ENCODE results near the gene MNX1.

MNX1 gene

GRCh38 chr7:156964971-156965370, 45.5 kb downstream of the MNX1 start:
- Histone ChIP-seq H3K4me2 (ENCODE audit: insufficient read depth, low read length) (no peak overlapping the region), H3K79me2 (ENCODE audit: insufficient read depth, low read length) (peaks cover 7% of the 10 kb centered on the region; the same call in 1 of the 2 replicates), H3K36me3 (ENCODE audit: insufficient read depth, low read length) (peaks cover 98% of the 10 kb centered on the region), H3K4me3 (ENCODE audit: low read depth in 1 of 2, low read length in 2 of 2) (no peak overlapping the region), H4K20me1 (ENCODE audit: insufficient read depth, low read length) (peaks cover 34% of the 10 kb centered on the region), H3K4me1 (ENCODE audit: insufficient read depth, low read length) (no peaks in the 10 kb centered on the region), H3K9ac (ENCODE audit: low read depth, low read length) (no peak overlapping the region), H3K27ac (ENCODE audit: low read length) (no peak overlapping the region), H2AFZ (ENCODE audit: low read depth, low read length) (no peak overlapping the region), H3K27me3 (ENCODE audit: insufficient read depth, low read length, poor library complexity) (no peaks in the 10 kb centered on the region), H3K9me3 (ENCODE audit: insufficient read depth, low read length, severe bottlenecking) (no peaks in the 10 kb centered on the region)
- ATAC-seq (ENCODE audit: insufficient read depth, low read depth), result no peak
- TF ChIP-seq EZH2 (IDR thresholded peaks at IDR 0.05; ENCODE audit: borderline replicate concordance, low read depth, low read length, severe bottlenecking), result no peak
- TF ChIP-seq CTCF (IDR thresholded peaks at IDR 0.05; ENCODE audit: borderline replicate concordance, extremely low read depth, low read length, poor library complexity, severe bottlenecking), result no peak
- DNase-seq, result no peak

GRCh38 chr7:156963472-156963871, 47.0 kb downstream of the MNX1 start:
- no peak overlapping the region for H3K9ac ChIP-seq (ENCODE audit: low read depth, low read length)
- DNase-seq, result no peak
- H3K27ac ChIP-seq (ENCODE audit: low read length), result no peak overlapping the region
- no peak for ATAC-seq (ENCODE audit: insufficient read depth, low read depth)
- no peaks in the 10 kb centered on the region for H3K4me1 ChIP-seq (ENCODE audit: insufficient read depth, low read length)
- H4K20me1 ChIP-seq (ENCODE audit: insufficient read depth, low read length), result peaks cover 38% of the 10 kb centered on the region
- TF ChIP-seq CTCF (IDR thresholded peaks at IDR 0.05; ENCODE audit: borderline replicate concordance, extremely low read depth, low read length, poor library complexity, severe bottlenecking), result no peak
- no peak for TF ChIP-seq EZH2 (IDR thresholded peaks at IDR 0.05; ENCODE audit: borderline replicate concordance, low read depth, low read length, severe bottlenecking)
- no peaks in the 10 kb centered on the region for H3K27me3 ChIP-seq (ENCODE audit: insufficient read depth, low read length, poor library complexity)
- no peak overlapping the region for H3K4me3 ChIP-seq (ENCODE audit: low read depth in 1 of 2, low read length in 2 of 2)
- H3K79me2 ChIP-seq (ENCODE audit: insufficient read depth, low read length), result peaks cover 9% of the 10 kb centered on the region; the same call in 1 of the 2 replicates
- no peak overlapping the region for H2AFZ ChIP-seq (ENCODE audit: low read depth, low read length)
- H3K36me3 ChIP-seq (ENCODE audit: insufficient read depth, low read length), result peaks cover 96% of the 10 kb centered on the region
- no peak overlapping the region for H3K4me2 ChIP-seq (ENCODE audit: insufficient read depth, low read length)
- H3K9me3 ChIP-seq (ENCODE audit: insufficient read depth, low read length, severe bottlenecking), result no peaks in the 10 kb centered on the region

- H3K4me1 ChIP-seq (ENCODE audit: insufficient read depth, low read length), result no peaks in the 10 kb centered on the region
- H3K36me3 ChIP-seq (ENCODE audit: insufficient read depth, low read length), result peaks cover 96% of the 10 kb centered on the region
- DNase-seq (no peak), ATAC-seq (ENCODE audit: insufficient read depth, low read depth) (no peak)
- H2AFZ ChIP-seq (ENCODE audit: low read depth, low read length), result no peak overlapping the region
- H3K4me2 ChIP-seq (ENCODE audit: insufficient read depth, low read length), result no peak overlapping the region
- no peak overlapping the region for H3K9ac ChIP-seq (ENCODE audit: low read depth, low read length)
- TF ChIP-seq EZH2 (IDR thresholded peaks at IDR 0.05; ENCODE audit: borderline replicate concordance, low read depth, low read length, severe bottlenecking) (no peak), CTCF (IDR thresholded peaks at IDR 0.05; ENCODE audit: borderline replicate concordance, extremely low read depth, low read length, poor library complexity, severe bottlenecking) (no peak)
- H3K79me2 ChIP-seq (ENCODE audit: insufficient read depth, low read length), result peaks cover 11% of the 10 kb centered on the region; the same call in 1 of the 2 replicates
- H4K20me1 ChIP-seq (ENCODE audit: insufficient read depth, low read length), result peaks cover 39% of the 10 kb centered on the region
- H3K27ac ChIP-seq (ENCODE audit: low read length), result no peak overlapping the region
- H3K9me3 ChIP-seq (ENCODE audit: insufficient read depth, low read length, severe bottlenecking), result no peaks in the 10 kb centered on the region
- H3K4me3 ChIP-seq (ENCODE audit: low read depth in 1 of 2, low read length in 2 of 2), result no peak overlapping the region
- no peaks in the 10 kb centered on the region for H3K27me3 ChIP-seq (ENCODE audit: insufficient read depth, low read length, poor library complexity)
Observed at GRCh38 chr7:156962897-156963296, 47.6 kb downstream of the MNX1 start.

GRCh38 chr7:156962145-156962544, 48.3 kb downstream of the MNX1 start:
- Histone ChIP-seq H3K27me3 (ENCODE audit: insufficient read depth, low read length, poor library complexity) (no peaks in the 10 kb centered on the region), H3K9ac (ENCODE audit: low read depth, low read length) (no peak overlapping the region), H3K4me2 (ENCODE audit: insufficient read depth, low read length) (no peak overlapping the region), H3K27ac (ENCODE audit: low read length) (no peak overlapping the region), H3K9me3 (ENCODE audit: insufficient read depth, low read length, severe bottlenecking) (no peaks in the 10 kb centered on the region), H3K4me3 (ENCODE audit: low read depth in 1 of 2, low read length in 2 of 2) (no peak overlapping the region), H3K4me1 (ENCODE audit: insufficient read depth, low read length) (no peaks in the 10 kb centered on the region), H2AFZ (ENCODE audit: low read depth, low read length) (no peak overlapping the region), H4K20me1 (ENCODE audit: insufficient read depth, low read length) (peaks cover 39% of the 10 kb centered on the region), H3K79me2 (ENCODE audit: insufficient read depth, low read length) (peaks cover 14% of the 10 kb centered on the region; the same call in 1 of the 2 replicates), H3K36me3 (ENCODE audit: insufficient read depth, low read length) (peaks cover 93% of the 10 kb centered on the region)
- TF ChIP-seq EZH2 (IDR thresholded peaks at IDR 0.05; ENCODE audit: borderline replicate concordance, low read depth, low read length, severe bottlenecking), result no peak
- no peak for TF ChIP-seq CTCF (IDR thresholded peaks at IDR 0.05; ENCODE audit: borderline replicate concordance, extremely low read depth, low read length, poor library complexity, severe bottlenecking)
- DNase-seq, result no peak
- no peak for ATAC-seq (ENCODE audit: insufficient read depth, low read depth)

Measured in DND-41 (cell line).